Measurements from ENCODE around the gene SCAANT1.

Gene SCAANT1

GRCh38 chr3:63955830-63956545 lies 43.8 kb upstream of the SCAANT1 start:
- no peak for TF ChIP-seq PATZ1 (CRISPR knock-in tag; IDR thresholded peaks at IDR 0.05; ENCODE audit: borderline replicate concordance)
- no peak for ATAC-seq

GRCh38 chr3:63955036-63955650 lies 43.0 kb upstream of the SCAANT1 start:
- no peak for TF ChIP-seq POU6F1 (CRISPR knock-in tag; IDR thresholded peaks at IDR 0.05; ENCODE audit: borderline replicate concordance, low read depth)
- TF ChIP-seq PPARA (CRISPR knock-in tag; IDR thresholded peaks at IDR 0.05; ENCODE audit: borderline replicate concordance): no peak
- no peak for TF ChIP-seq ZFP30 (CRISPR knock-in tag; IDR thresholded peaks at IDR 0.05)
- TF ChIP-seq CSDC2 (CRISPR knock-in tag; IDR thresholded peaks at IDR 0.05): no peak
- no peak for TF ChIP-seq ZNF70 (CRISPR knock-in tag; IDR thresholded peaks at IDR 0.05)
- ATAC-seq: no peak

- TF ChIP-seq CSRNP3 (CRISPR knock-in tag; IDR thresholded peaks at IDR 0.05) (no peak), BACH2 (CRISPR knock-in tag; IDR thresholded peaks at IDR 0.05; ENCODE audit: borderline replicate concordance) (no peak), ZFP3 (CRISPR knock-in tag; IDR thresholded peaks at IDR 0.05) (no peak), TOX (CRISPR knock-in tag; IDR thresholded peaks at IDR 0.05; ENCODE audit: borderline replicate concordance) (no peak), RARB (CRISPR knock-in tag; IDR thresholded peaks at IDR 0.05) (no peak), CREB5 (CRISPR knock-in tag; IDR thresholded peaks at IDR 0.05; ENCODE audit: low read depth) (no peak), ZNF8 (CRISPR knock-in tag; IDR thresholded peaks at IDR 0.05) (no peak), PATZ1 (CRISPR knock-in tag; IDR thresholded peaks at IDR 0.05; ENCODE audit: borderline replicate concordance) (no peak), POU6F1 (CRISPR knock-in tag; IDR thresholded peaks at IDR 0.05; ENCODE audit: borderline replicate concordance, low read depth) (no peak), ESRRG (CRISPR knock-in tag; IDR thresholded peaks at IDR 0.05) (no peak), ISL1 (CRISPR knock-in tag; IDR thresholded peaks at IDR 0.05) (no peak)
- ATAC-seq: no peak
These were observed 42.0 kb upstream of the SCAANT1 start for GRCh38 chr3:63954182-63954581.

GRCh38 chr3:63952248-63952594 lies 40.0 kb upstream of the SCAANT1 start:
- TF ChIP-seq ZNF565 (CRISPR knock-in tag; conservative IDR thresholded peaks at IDR 0.05; ENCODE audit: low read depth): no peak
- no peak for TF ChIP-seq OSR1 (CRISPR knock-in tag; IDR thresholded peaks at IDR 0.05)
- no peak for TF ChIP-seq TCF4 (CRISPR knock-in tag; IDR thresholded peaks at IDR 0.05; ENCODE audit: borderline replicate concordance)
- no peak for TF ChIP-seq CSRNP3 (CRISPR knock-in tag; IDR thresholded peaks at IDR 0.05)
- TF ChIP-seq CREB5 (CRISPR knock-in tag; IDR thresholded peaks at IDR 0.05; ENCODE audit: low read depth): no peak
- TF ChIP-seq ZNF70 (CRISPR knock-in tag; IDR thresholded peaks at IDR 0.05): no peak
- TF ChIP-seq TOX (CRISPR knock-in tag; IDR thresholded peaks at IDR 0.05; ENCODE audit: borderline replicate concordance): no peak
- no peak for ATAC-seq
